NCI-H82 treated with DMSO at 0.1 percent for 48 hours (cell line): ENCODE measurements around the gene PDZD2.
A peak's percentile ranks its signal among the peaks of the same experiment; 100 is the strongest.
"Not testable (repeated sequence)": the region's sequence is repeated elsewhere in the genome, so short reads cannot be mapped to it uniquely, and the experiment has no call there.

Source experiments
- DNase-seq: peaks from one replicate; lab custom pipeline; 2025; ENCODE audit not compliant: unreplicated experiment; lab: John Stamatoyannopoulos, UW

The PDZD2 gene

GRCh38 chr5:31638748-31639418, at the start of gene PDZD2:
Gene PDZD2, plus strand, starts transcription at chr5:31639131.
- peak; percentile 40 for DNase-seq

- DNase-seq: no peak
Measured at GRCh38 chr5:31593665-31594064, 45.3 kb upstream of the PDZD2 start.

- DNase-seq: no peak
Measured at GRCh38 chr5:31596354-31596753, 42.6 kb upstream of the PDZD2 start.

GRCh38 chr5:31598640-31599611, 40.0 kb upstream of the PDZD2 start:
- no peak for DNase-seq

GRCh38 chr5:31602305-31602704, 36.6 kb upstream of the PDZD2 start:
- not testable (repeated sequence) for DNase-seq

GRCh38 chr5:31604240-31604639, 34.7 kb upstream of the PDZD2 start:
- no peak for DNase-seq

GRCh38 chr5:31604644-31605043, 34.3 kb upstream of the PDZD2 start:
- no peak for DNase-seq

- no peak for DNase-seq
Measured at GRCh38 chr5:31605920-31606319, 33.0 kb upstream of the PDZD2 start.

- DNase-seq: no peak
Measured at GRCh38 chr5:31607546-31607945, 31.4 kb upstream of the PDZD2 start.

- DNase-seq: no peak
Measured at GRCh38 chr5:31611002-31611401, 27.9 kb upstream of the PDZD2 start.

- no peak for DNase-seq
Measured at GRCh38 chr5:31613651-31614050, 25.3 kb upstream of the PDZD2 start.

- no peak for DNase-seq
Measured at GRCh38 chr5:31614151-31615020, 24.5 kb upstream of the PDZD2 start.

GRCh38 chr5:31617867-31618266, 21.1 kb upstream of the PDZD2 start:
- DNase-seq: no peak

GRCh38 chr5:31620026-31620425, 18.9 kb upstream of the PDZD2 start:
- DNase-seq: no peak

GRCh38 chr5:31623249-31623648, 15.7 kb upstream of the PDZD2 start:
- no peak for DNase-seq

- no peak for DNase-seq
Measured at GRCh38 chr5:31625394-31625793, 13.5 kb upstream of the PDZD2 start.

GRCh38 chr5:31626156-31626555, 12.8 kb upstream of the PDZD2 start:
- DNase-seq: no peak

GRCh38 chr5:31626604-31627234, 12.2 kb upstream of the PDZD2 start:
- DNase-seq: no peak

GRCh38 chr5:31630931-31631330, 8.0 kb upstream of the PDZD2 start:
- no peak for DNase-seq

GRCh38 chr5:31632460-31632859, 6.5 kb upstream of the PDZD2 start:
- no peak for DNase-seq

- no peak for DNase-seq
Measured at GRCh38 chr5:31635446-31635845, 3.5 kb upstream of the PDZD2 start.
